MCF 10A (cell line): ENCODE results near the gene PRSS22. TPM values are rescaled to one million over a fixed set of nuclear protein-coding genes. Genes with fewer than 3 reads are reported as not detected.

Experiments
- BruUV-seq: library from RNA; stranded (reverse); fragments of 400-500 nt; replicated peaks from 2 replicates; lab custom pipeline; 2021; lab: Mats Ljungman, UMichigan
- CTCF ChIA-PET: fragments of 300-600 bp; sonication (Branson Sonifier 250); formaldehyde crosslinking; extraction: SDS; loops from one replicate; lab custom pipeline; 2021; ENCODE audit warnings: antibody characterized with exemption, inconsistent platforms; lab: Yijun Ruan, JAX
- POLR2A ChIA-PET: fragments of 300-600, 350-650 bp; sonication (Branson Sonifier 250); formaldehyde crosslinking; extraction: SDS; loops from one replicate; lab custom pipeline; 2020; ENCODE audit warnings: antibody characterized with exemption, inconsistent platforms; lab: Yijun Ruan, JAX
- DNase-seq: peaks from one replicate; pipeline ENCODE4 v3.0.0-alpha.2; 2018; ENCODE audit not compliant: unreplicated experiment
- H3K27ac Mint-ChIP-seq: one replicate; pipeline ENCODE4 v1.8.0; 2022; ENCODE audit warnings: mild to moderate bottlenecking, low read depth, mixed read lengths; ENCODE audit not compliant: unreplicated experiment
- H3K27me3 Mint-ChIP-seq: one replicate; pipeline ENCODE4 v1.8.0; 2022; ENCODE audit warnings: mixed read lengths; ENCODE audit not compliant: insufficient read depth, unreplicated experiment
- H3K36me3 Mint-ChIP-seq: one replicate; pipeline ENCODE4 v1.8.0; 2022; ENCODE audit warnings: mild to moderate bottlenecking, moderate library complexity, mixed read lengths; ENCODE audit not compliant: insufficient read depth, unreplicated experiment
- H3K4me1 Mint-ChIP-seq: one replicate; pipeline ENCODE4 v1.8.0; 2022; ENCODE audit warnings: mixed read lengths; ENCODE audit not compliant: insufficient read depth, unreplicated experiment
- H3K4me3 Mint-ChIP-seq: one replicate; pipeline ENCODE4 v1.8.0; 2022; ENCODE audit warnings: mild to moderate bottlenecking, moderate library complexity, mixed read lengths; ENCODE audit not compliant: unreplicated experiment
- H3K9me3 Mint-ChIP-seq: one replicate; pipeline ENCODE4 v1.8.0; 2022; ENCODE audit warnings: mixed read lengths; ENCODE audit not compliant: unreplicated experiment
- CTCF ChIP-seq: fragments of 200-600 bp; IDR thresholded peaks from one replicate; pipeline ENCODE4 v1.8.0; 2022; ENCODE audit warnings: antibody characterized with exemption, mild to moderate bottlenecking; ENCODE audit not compliant: unreplicated experiment
- intact Hi-C: fragments of 100-400 bp; cut with micrococcal nuclease; formaldehyde crosslinking; loops from 2 replicates; pipeline ENCODE4 v1.14.1; 2022
- total RNA-seq: library from RNA; stranded (reverse); gene quantifications from 2 replicates; pipeline ENCODE4 v1.2.3, GENCODE V29; 2022

The PRSS22 gene
- total RNA-seq, 1 experiment from 2014 or later = not detected

- ChIA-PET POLR2A (interaction anchor here (0.8 to 1.5 kb wide), 3 partner anchors 9 to 68 kb away, joined by 3 to 6 read pairs (median 4); no protein-coding TSS in a partner anchor), CTCF (interaction anchor here (0.5 to 1.1 kb wide), 3 partner anchors 22 to 55 kb away, joined by 3 to 9 read pairs (median 7); no protein-coding TSS in a partner anchor)
- intact Hi-C loops = no loop called here
- no peaks in the 10 kb centered on the region for H3K9me3 Mint-ChIP-seq
- peaks cover 13% of the 10 kb centered on the region for H3K27me3 Mint-ChIP-seq
- no peak overlapping the region for H3K27ac Mint-ChIP-seq
- TF ChIP-seq CTCF = no peak
- no peak for DNase-seq
- peaks cover 11% of the 10 kb centered on the region for H3K4me1 Mint-ChIP-seq
- no peak overlapping the region for H3K4me3 Mint-ChIP-seq
- no peaks in the 10 kb centered on the region for H3K36me3 Mint-ChIP-seq
- BruUV-seq = no TSS peak
Measured at GRCh38 chr16:2845116-2845515, 12.9 kb downstream of the PRSS22 start.

GRCh38 chr16:2843526-2843925, 14.4 kb downstream of the PRSS22 start:
- Mint-ChIP-seq H3K9me3 (no peaks in the 10 kb centered on the region), H3K27me3 (no peaks in the 10 kb centered on the region), H3K4me3 (no peak overlapping the region), H3K4me1 (peaks cover 11% of the 10 kb centered on the region), H3K36me3 (no peaks in the 10 kb centered on the region), H3K27ac (no peak overlapping the region)
- ChIA-PET CTCF (no interaction called here), POLR2A (no interaction called here)
- TF ChIP-seq CTCF = no peak
- BruUV-seq = no TSS peak
- intact Hi-C loops = no loop called here
- DNase-seq = no peak

GRCh38 chr16:2842340-2843000, 15.5 kb downstream of the PRSS22 start:
- DNase-seq = no peak

More at GRCh38 chr16:2842340-2843000, 15.5 kb downstream of the PRSS22 start:
- no TSS peak for BruUV-seq
- no peaks in the 10 kb centered on the region for H3K27me3 Mint-ChIP-seq
- H3K27ac Mint-ChIP-seq = no peak overlapping the region
- CTCF ChIA-PET = interaction anchor here (0.7 kb wide), 1 partner anchor 12 kb away, joined by 3 read pairs; no protein-coding TSS in a partner anchor
- peaks cover 13% of the 10 kb centered on the region for H3K4me1 Mint-ChIP-seq
- H3K4me3 Mint-ChIP-seq = no peak overlapping the region
- POLR2A ChIA-PET = no interaction called here
- peak; percentile 40 for TF ChIP-seq CTCF
- intact Hi-C loops = no loop called here
- H3K9me3 Mint-ChIP-seq = no peaks in the 10 kb centered on the region
- H3K36me3 Mint-ChIP-seq = no peaks in the 10 kb centered on the region
